ENCODE data around the gene ABCC12. TPM values are rescaled to one million over a fixed set of nuclear protein-coding genes. Genes with fewer than 3 reads are reported as not detected.
A peak's percentile ranks its signal among the peaks of the same experiment; 100 is the strongest.

The ABCC12 gene
- polyA plus RNA-seq, 1 donor: 0.10 TPM

DNA sequence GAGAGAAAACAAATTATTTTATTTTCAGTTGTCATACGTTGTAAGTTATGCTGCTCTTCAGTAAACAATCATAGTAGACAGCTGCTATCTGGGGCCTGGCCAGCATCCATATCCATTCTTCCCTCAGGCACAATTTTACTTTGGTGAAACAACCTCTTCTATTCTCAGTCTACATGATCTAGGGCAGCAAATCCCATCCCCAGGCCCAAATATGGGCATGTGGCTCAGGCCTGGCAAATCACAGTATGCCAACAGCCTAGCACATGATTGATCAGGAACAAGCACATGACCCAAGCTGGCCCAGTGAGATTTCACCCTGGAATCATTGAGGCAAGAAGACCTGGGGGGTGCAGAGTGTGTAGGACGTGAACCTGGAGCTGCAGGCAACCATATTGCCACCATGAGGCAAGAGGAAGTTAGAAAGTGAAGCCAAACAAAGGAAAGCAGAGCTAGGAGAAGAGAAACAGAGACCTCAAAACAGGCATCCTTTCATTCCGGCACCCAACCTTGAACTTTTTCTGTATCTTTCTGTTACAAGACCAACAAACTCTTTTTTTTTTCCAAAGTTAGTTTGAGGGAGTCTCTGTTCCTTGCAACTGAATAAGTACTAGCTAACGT, 10.3 kb upstream of the ABCC12 start:
- no peak for DNase-seq

DNA sequence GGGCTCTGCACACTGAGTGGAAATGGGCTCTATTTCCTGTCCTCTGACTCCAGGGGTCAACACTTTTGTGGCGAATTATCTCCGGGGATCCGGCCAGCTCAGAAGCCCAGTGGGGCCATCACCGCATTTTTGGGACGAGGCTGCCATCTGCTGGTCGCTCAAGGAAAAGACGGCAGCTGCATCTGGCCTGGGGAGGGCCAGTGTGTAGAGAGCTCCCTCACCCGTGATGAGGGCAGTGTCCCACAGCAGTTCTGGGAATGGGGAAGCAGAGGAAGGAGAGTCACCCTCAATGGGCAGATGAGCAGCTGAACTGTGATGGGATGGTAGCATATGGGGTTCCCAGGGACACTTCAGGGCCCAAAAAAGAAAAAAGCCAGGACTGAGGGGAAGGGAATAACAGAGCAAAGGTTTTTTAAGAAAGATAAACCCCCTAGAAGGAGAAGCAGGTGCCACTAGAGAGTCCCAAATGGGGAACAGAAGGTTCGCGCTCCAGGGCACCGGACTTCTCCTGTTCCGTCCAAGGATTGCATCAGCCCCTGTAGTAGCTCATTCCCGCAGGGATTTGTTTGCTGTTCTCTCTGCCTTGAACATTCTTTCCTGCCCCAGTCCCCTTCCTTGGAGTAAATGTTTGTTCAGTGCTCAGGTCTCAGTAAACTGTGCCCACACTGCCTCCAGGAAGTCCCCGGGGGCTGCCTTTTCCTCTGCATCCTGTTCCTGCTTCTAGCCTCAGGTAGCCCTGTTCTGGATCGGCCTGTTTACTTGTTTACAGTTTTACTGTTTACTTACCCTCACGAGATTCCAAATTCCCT, 9.3 kb upstream of the ABCC12 start:
- peak; percentile 61 for DNase-seq

- no peak for DNase-seq
These were observed 7.1 kb upstream of the ABCC12 start for GRCh38 chr16:48162839-48163410.

DNA sequence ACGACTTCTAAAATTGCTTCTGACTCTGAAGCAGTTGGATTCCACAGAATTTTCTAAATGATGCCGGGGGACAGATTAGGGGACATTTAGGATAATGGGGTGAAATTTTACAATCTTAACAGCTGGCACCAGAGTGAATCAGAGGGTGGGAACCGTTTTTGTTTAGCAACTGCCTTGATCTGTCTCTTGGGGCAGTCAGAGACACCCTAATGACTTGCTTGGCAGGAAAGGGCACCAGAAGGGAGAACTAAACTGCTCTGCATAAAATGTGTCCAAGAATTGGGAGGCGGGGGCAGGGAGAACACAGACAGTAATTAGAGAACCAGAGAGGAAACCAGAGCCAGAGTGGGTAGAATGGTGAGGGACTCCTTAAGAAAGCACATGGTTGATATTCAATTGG, 6.1 kb upstream of the ABCC12 start:
- DNase-seq: no peak

- no peak for DNase-seq
These were observed 4.8 kb upstream of the ABCC12 start for GRCh38 chr16:48160575-48160974.

DNA sequence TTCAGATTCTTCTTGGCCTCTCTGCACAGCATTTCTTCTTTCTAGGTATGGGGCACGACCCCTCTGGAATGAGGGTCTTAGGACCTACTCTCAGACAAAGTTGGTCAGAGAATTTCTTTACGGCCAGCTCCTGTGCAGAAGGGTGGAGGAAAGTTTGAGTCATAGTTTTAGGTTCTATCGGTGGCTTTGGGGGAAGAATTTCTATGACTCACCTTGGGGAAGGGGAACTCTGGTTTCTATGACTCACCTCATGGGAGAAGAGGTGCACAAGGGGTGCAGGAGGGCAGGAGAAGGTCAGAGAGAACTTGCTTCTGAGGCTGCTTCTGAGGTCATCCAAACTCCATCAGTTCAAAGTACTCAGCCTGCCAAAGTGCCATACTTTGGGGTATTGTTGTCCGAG, 2.5 kb upstream of the ABCC12 start:
- no peak for DNase-seq

DNA sequence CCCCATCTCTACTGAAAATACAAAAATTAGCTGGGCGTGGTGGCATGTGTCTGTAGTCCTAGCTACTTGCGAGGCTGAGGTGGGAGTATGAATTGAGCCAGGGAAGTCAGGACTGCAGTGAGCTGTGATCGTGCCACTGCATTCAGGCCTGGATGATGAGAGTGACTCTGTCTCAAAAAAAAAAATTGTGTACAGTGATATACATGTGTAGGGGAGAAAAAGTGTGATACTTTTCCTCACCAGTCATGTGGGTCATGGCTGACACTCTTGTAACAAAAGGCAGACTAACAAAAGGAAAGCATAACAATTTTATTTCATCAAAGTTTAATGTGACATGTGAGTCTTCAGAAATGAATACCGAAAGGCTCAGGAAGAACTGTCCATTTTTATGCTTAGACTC, 2.0 kb upstream of the ABCC12 start:
- DNase-seq: no peak

DNA sequence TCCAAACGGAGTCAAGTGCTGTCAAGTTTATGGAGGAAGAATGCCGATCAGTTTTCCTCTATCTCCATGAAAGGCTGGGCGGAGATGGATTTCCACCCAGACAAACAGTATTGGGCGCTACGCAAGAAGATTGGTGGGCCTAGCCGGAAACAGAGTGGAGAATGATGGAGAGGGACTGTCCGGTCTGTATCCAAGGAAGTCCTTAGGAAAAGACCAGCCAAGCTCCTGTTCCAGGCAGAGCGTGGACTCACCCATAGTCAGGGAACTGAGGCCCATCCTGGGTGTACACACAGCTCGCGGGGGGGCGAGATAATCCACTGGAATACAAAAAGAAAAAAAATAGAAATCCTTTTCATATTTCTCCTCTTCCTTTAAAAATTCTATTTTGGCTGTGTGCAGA, 1.5 kb upstream of the ABCC12 start:
- DNase-seq: no peak

DNA sequence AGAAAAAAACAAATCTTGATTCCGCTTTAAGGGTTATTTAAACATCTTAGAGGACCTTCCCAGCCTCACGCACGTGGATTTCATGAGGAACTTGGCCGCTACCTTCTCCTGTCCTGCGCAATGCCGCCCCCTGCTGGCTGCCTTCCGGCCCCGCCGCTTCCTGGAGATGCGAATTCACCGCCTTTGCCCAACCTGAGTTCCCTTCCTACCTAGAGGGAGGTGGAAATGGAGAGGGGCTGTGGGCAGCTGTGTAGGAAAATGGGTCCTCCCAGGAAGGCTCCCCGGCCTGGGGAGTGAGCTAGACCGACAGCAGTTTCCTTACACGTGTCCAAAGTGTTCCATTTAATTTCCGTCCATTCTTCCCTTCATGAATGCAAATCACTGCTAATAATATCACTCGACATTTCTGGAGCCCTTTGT, 1.0 kb upstream of the ABCC12 start:
- peak; percentile 74 for DNase-seq

- no peak for DNase-seq
These were observed 2.0 kb downstream of the ABCC12 start for GRCh38 chr16:48153774-48154173.

GRCh38 chr16:48152226-48152625, 3.6 kb downstream of the ABCC12 start:
- DNase-seq: no peak

GRCh38 chr16:48150707-48151106, 5.1 kb downstream of the ABCC12 start:
- no peak for DNase-seq

- DNase-seq: no peak
These were observed 9.1 kb downstream of the ABCC12 start for GRCh38 chr16:48146710-48147109.

GRCh38 chr16:48146131-48146530, 9.7 kb downstream of the ABCC12 start:
- DNase-seq: no peak

DNA sequence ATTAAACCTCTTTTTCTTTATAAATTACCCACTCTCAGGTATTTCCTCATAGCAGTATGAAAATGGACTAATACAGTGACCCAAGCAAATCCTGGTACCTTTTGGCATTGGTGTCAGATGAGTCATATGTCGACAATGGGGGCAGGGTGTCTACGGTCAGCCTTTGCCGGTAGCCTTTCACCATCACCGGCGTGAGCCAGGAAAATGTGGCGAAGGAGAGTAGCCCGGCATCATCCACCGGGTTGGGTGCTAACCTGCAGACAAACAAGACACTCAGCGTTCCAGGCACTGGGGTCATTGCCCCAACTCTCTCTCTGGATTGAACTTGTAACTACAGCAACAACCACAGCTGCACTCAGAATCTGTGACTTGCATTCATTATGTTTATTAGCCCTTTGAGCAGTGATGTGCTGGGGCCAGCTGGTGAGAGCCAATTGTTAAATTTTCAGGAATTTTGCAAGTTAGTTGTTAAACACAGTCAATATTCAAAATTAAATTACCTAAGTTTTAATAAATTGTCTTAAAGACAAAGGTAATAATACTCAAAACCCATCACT, 11.9 kb downstream of the ABCC12 start:
- no peak for DNase-seq

DNA sequence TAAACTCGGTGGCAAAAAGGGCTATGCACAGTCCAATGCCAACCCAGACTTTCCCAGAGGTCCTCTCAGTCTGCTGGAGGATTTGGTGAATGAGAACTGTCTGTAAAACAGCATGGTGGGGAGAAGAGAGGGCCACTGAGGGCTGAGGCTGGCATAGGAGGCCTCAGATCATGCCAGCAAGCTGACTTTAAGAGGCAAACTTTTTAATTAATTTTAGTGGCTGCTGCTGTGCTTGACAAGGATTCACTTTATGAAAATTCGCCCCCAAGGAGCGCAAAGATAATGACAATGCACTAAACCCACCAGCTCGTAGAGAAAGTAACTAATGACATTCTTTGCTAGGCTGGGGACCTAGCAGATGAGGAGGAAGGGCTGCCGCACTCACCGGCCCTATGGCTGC, 15.0 kb downstream of the ABCC12 start:
- no peak for DNase-seq

DNA sequence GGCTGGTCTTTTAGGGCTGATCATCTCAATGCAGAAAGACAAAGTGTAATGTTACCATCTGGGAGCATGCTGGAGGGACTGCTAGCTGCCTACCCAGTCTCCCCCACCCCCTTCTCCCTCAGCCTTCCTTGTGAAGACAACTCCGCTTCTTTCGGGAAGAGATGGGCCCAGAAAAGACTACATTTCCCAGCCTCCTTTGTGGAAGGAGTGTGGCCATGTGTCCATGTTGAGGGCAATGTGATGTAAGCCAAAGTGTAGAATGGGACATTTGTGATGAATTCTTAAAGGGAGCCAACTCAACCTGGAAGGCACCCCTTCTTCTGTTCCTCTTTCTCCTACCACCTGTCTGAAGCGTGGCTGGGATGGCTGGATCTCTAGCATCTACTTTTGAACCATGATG, 16.3 kb downstream of the ABCC12 start:
- DNase-seq: no peak

GRCh38 chr16:48138543-48138942, 17.2 kb downstream of the ABCC12 start:
- DNase-seq: no peak

DNA sequence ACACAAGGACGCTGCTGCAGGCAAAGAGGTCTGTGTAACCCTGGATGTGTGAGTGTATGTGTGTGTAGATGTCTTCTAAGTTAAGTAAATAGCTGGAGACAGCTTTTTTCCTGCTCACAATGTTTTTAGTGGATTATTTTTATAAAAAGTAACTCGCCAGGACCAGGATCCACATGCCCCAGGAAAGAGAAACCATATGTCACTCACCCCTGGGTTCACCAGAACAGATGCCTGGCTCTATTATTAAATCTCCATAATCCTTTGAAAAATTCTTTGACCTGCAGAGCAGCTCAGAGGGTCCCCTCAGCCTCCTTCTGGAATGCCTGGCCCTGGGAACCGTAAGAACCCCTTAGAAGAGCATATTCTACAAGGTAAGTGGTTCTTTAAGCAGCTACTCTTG, 18.0 kb downstream of the ABCC12 start:
- DNase-seq: no peak

GRCh38 chr16:48136547-48137360, 19.0 kb downstream of the ABCC12 start:
- DNase-seq: peak; percentile 36

GRCh38 chr16:48133455-48134211, 22.2 kb downstream of the ABCC12 start:
- no peak for DNase-seq

GRCh38 chr16:48132696-48133095, 23.1 kb downstream of the ABCC12 start:
- DNase-seq: no peak

All from hindlimb muscle (tissue), 1 donor.